ENCODE results near the gene HHAT.

- TF ChIP-seq CTCF (IDR thresholded peaks at IDR 0.05; ENCODE audit: poor library complexity, severe bottlenecking) = no peak
- TF ChIP-seq EZH2 (IDR thresholded peaks at IDR 0.05; ENCODE audit: borderline replicate concordance, insufficient read depth, low read length, poor library complexity, severe bottlenecking) = no peak
- TF ChIP-seq REST (IDR thresholded peaks at IDR 0.05; ENCODE audit: borderline replicate concordance) = no peak
- no peak for TF ChIP-seq SMC3 (conservative IDR thresholded peaks at IDR 0.05; ENCODE audit: poor library complexity)
- TF ChIP-seq EP300 (conservative IDR thresholded peaks at IDR 0.05; ENCODE audit: poor library complexity, severe bottlenecking) = no peak
- no peak for TF ChIP-seq MXI1 (conservative IDR thresholded peaks at IDR 0.05; ENCODE audit: poor library complexity, severe bottlenecking)
These were observed 347.8 kb downstream of the HHAT start for GRCh38 chr1:210676539-210676938.
